CD4-positive, alpha-beta T cell treated with Interleukin-15 for 1 hour (primary cell): ENCODE results near the gene TMEM92.
"Not testable (repeated sequence)": the region's sequence is repeated elsewhere in the genome, so short reads cannot be mapped to it uniquely, and the experiment has no call there.

Experiments
- DNase-seq: peaks from one replicate; pipeline ENCODE4 v3.0.0-alpha.2; 2020

Gene TMEM92

DNA sequence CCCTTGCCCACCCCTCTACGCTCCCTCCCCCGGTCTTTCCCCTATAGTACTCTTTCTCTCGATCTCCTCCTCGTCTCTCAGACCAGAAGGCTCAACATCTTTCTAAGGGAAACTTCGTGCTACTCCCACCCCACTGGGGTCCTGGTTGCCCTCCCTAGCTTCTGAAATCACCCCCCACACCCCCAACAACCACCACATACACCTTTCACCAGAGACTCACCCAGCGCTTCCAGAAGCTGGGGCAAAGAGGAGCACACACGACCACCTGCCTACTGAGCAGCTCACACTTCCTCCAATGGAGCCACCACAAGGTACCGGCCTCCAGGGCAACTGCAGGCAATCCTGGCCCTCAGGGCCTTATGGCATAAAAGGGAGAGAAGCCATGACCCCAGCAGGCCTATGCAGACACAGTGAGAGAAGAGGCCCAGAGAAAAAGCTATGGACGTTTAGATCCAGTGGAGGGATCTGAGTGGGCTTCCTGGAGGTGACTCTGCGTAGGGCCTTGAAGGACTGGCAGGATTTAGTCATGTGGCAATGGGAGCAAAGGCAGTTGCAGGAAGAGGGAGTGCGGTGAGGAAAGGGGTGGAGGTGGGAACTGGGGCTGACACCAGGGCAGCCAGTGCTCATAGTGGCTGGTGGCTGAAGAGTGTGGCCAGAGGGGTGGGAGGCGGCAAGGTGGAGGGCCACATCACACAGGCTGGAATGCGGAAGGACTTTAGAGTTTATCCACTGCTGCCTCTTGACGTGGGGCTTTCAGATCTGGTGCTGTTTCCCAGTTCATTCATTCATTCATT is 12.1 kb upstream of the TMEM92 start:
- no peak for DNase-seq

DNA sequence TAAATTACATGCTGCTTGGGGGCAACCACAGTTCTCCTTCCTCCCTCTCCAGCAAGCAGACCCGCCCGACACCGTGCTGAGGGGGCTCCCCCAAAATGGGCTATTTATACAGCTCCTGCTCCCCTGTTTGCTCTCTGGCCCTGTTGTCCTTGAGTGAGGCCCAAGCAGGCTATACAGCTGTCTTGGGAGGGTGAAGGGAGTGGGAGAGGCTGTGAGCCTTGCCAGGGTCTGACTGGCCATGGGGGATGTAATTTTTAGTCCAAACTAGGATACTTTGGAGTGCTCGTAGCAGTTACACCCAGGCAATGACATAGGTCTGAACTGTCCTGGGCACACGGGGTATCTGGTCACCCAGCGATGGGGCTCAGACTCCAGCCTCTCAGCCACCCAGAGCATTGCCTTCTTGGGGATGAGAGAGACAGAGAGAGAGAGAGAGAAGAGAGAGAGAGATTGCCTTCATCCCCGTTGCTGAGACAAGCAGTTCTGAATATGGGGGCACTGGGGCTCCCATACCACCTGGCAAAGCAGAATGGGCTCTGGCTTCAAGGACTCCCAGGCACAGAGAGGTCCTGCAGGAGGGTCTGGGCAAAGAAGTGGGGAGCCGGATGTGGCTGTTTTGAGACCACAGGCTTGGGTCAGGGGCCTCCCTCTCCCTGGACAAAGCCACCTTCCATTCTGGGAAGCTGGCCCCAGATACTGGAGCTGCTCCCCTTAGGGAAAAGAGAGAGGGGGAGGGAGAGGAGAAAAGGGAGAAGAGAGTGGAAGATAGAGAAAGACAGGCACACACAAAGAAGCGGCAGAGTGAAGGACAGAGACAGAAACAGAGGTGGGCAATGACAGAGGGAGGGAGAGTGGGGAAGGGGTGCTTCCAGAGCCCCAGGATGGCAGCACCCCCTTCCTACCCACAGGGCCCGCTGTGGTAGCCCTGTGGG is 10.7 kb upstream of the TMEM92 start:
- no peak for DNase-seq

DNA sequence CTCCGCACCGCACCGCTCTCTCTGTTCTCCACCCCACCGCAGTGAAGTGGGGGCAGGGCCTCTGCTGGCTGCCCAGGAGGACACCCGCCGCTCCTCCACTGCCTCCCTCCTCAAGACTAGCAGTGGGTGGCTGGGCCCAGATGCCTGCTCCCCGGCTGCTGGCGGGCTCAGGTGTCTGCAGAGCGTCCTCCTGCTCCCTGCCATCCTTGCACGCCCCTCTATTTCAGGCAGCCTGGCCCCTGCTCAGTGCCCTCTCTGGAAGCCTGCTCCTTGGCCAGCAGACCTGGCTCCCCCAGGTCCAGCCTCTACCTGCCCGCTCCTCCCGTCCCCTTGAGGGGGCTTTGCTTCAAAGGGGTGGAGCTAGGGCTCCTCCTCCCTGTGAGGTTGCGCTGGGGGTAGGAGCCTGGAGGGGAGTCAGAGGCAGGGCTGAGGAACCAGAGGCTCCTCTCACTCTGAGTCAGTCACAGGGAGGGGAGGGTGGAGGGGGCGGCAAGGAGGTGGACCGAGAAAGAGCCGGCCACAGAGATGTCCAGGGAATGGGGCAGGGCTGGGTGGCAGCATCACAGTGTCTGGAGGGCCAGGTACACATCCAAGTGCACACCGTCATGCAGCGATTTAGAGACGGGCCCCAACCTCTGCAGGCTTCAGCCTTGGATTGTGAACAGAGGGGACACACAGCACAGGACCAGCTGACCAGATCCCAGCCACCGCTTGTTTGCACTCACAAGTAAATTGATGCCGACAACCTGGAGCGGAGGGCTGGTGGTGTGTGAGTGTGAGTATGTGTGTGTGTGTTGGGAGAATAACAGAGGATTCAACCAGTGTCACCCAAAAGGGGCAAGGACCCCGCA is 9.8 kb upstream of the TMEM92 start:
- DNase-seq, result no peak

DNA sequence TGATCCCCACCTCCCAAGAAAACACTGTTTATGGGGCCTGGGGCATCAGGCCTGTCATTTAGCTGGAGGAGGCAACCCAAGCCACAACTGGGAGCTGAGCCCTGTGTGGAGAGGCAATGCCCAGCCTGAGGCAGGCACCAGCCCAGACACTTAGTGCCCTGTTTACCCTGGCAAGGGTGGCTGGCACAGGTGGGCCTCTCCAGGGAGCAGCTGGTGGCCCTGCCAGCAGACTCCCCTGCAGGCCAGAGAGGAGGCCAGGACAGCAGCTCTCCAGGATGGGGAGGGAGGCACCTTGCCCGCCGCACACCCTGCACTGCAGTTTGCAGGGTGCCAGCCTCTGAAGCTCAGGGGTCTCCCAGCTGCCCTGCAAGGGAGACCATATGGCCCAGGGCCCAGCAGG is 9.1 kb upstream of the TMEM92 start:
- no peak for DNase-seq

GRCh38 chr17:50265690-50266315 is 8.5 kb upstream of the TMEM92 start:
- DNase-seq, result peak; percentile 4

- DNase-seq, result peak; percentile 12
Observed at GRCh38 chr17:50266384-50267073, 7.7 kb upstream of the TMEM92 start.

- DNase-seq, result peak; percentile 9
Observed at GRCh38 chr17:50267074-50267841, 7.0 kb upstream of the TMEM92 start.

DNA sequence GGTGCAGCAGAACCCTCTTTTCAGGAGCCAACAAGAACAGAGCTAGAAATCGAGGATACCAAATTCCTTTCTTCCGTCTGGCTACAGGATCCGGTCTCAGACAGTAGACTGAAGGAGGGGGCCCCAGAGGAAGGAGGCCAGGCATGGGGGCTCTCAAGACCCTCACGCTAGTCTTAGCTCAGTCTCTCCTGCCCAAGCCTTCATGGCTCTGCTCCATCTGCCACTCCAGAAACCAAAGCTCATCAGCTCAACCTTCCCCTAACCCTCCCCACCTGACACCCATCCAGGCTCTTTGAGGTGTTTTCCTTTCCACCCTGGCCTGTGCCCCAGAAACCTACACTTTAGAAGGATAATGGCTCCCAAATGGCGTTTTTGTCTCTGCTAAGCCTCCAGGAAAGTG is 6.2 kb upstream of the TMEM92 start:
- DNase-seq, result no peak

- no peak for DNase-seq
Observed at GRCh38 chr17:50268743-50269275, 5.5 kb upstream of the TMEM92 start.

- DNase-seq, result peak; percentile 50
Observed at GRCh38 chr17:50269477-50270434, 4.5 kb upstream of the TMEM92 start.

DNA sequence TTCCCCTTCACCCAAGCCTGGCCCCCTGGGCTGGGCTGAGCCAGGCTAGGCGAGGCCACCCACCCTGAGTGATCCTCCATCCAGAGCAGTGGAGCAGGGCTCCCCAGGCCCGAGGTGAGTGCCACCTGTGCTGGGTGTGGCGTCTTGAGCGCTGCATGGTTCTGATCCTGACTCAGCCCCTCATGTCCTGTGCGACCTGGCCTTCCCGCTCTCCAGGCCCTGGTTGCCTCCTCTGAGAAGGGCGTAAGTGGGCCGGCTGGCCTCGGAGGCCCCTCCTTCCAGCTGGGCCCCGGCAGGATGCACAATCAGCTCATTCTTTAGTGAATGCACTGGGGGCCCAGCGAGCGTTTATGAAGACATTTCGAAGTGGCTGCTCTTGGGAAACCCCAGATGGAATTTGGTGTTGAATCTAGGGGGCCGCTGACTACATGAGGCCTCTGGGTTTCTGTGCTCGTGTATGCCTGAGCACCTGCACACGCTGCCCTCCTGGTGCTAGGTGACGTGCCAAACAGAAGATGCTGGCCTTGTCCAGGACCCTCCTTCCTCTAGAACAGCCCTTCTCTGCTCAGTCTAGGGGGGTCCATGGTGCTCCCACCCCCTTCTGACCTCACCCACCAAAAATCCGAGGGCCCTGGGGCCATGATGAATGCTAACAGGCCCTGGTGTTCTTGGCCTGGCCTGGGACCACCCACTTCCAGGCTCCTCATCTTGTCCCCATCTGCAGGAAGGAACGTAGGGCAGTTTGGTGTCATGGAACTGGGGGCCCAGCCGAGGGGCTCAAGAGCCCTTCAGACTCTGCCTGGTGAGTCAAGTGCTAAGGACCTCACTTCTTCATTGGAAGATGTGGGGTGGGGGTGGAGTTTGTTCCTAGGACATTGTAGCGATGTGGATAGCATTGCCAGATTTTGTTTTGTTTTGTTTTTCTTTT is 3.6 kb upstream of the TMEM92 start:
- no peak for DNase-seq

GRCh38 chr17:50271363-50271750 is 2.9 kb upstream of the TMEM92 start:
- not testable (repeated sequence) for DNase-seq

- no peak for DNase-seq
Observed at GRCh38 chr17:50272246-50272645, 2.0 kb upstream of the TMEM92 start.

- peak; percentile 23 for DNase-seq
Observed at GRCh38 chr17:50272711-50273653, 1.3 kb upstream of the TMEM92 start.

DNA sequence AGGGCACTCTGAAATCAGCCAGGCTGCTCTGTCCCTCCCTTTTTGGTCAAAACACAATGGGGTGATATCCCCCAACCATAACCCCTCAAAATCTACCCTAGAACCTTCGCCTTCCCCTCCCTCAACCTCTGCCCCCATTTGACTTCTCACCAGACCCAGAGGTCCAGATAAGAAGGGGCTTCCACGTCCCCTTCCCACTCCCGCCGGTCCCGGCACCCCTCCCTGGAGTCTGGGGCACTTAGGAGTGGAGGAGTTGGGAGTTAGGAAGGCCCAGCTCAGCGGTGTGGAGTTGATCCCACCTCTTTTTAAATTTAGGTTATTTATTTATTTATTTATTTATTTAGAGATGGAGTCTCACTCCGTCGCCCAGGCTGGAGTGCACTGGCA is 619 bp upstream of the TMEM92 start:
- no peak for DNase-seq

DNA sequence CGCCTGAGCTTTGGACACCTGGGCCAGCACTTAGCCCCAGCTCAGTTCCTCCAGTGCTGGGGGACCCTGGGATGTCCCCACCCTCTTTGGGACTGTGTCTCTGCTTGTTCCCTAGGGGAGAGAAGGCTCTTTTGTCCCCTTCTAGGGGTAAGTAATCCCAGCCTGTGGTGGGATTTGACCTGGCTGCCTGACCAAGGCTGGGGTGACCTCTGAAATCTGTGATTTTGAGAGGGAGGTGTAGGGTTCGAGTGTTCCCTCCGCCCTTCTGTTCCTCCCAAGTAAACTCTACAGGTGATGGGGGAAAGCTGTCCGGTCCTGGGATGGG is 593 bp downstream of the TMEM92 start:
- no peak for DNase-seq

GRCh38 chr17:50275279-50275678 is 1.0 kb downstream of the TMEM92 start:
- DNase-seq, result no peak
